GM19099 (cell line): ENCODE measurements around the gene CSNK1G3.

Experiments used
- POLR2A ChIP-seq: IDR thresholded peaks from 3 replicates; pipeline ENCODE4 v1.6.1; 2011; ENCODE audit warnings: low read depth; ENCODE audit not compliant: insufficient read length; ENCODE audit errors: extremely low read depth

The CSNK1G3 gene

DNA sequence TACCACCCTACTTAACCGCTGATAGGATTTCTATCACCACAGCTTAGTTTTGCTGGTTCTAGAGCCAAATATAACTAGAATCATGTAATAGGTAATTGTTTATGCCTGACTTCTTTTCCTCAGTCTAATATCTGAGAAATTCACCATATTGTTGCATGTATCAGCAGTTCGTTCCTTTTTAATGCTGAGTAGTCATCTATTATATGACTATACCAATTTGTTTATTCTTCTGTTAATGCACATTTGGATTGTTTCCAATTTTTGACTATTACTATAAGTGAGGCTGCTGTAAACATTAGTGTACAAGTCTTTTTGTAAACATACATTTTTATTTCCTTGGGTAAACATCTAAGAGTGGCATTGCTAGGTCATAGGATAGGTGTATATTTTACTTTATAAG lies 25.9 kb downstream of the CSNK1G3 start:
- TF ChIP-seq POLR2A: no peak

DNA sequence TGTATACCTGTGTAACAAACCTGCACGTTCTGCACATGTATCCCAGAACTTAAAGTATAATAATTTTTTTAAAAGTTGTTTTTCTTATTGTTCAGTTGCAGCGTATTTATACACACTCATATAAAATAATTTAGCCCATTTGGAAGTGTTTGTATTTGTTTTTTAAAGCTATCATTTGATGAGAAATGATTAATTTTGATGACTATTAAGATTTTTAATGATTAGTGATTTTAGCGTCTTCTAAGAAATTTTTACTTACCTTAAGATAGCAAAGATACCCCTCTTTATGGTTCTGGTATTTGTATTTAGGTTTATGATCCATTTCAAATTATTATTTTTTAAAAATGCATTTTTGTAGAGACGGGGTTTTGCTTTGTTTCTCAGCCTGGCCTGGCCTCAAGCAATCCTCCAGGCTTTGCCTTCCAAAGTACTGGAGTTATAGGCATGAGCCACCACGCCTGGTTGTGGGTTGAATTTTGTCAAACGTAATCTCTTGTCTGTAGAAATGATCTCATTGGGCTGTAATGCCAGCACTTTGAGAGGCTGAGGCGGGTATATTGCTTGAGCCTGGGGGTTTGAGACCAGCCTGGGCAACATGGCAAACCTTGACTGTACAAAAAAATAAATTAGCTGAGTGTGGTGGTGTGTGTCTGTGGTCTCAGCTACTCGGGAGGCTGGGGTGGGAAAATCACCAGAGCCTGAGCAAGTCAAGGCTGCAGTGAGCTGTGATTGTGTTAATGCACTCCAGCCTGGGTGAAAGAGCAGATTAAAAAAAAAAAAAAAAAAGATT lies 26.9 kb downstream of the CSNK1G3 start:
- TF ChIP-seq POLR2A: no peak

DNA sequence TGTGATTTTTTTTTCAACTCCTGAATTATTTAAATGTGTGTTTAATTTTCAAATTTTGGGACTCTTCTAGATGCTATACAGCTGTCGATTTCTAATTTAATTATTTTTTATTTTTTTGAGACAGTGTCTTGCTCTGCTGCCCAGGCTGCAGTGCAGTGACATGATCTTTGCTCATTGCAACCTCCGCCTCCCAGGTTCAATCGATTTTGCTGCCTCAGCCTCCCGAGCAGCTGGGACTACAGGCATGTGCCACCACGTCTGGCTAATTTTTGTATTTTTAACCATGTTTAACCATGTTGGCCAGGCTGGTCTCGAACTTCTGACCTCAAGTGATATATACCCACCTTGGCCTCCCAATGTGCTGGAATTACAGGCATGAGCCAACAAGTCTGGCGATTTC lies 28.6 kb downstream of the CSNK1G3 start:
- no peak for TF ChIP-seq POLR2A

DNA sequence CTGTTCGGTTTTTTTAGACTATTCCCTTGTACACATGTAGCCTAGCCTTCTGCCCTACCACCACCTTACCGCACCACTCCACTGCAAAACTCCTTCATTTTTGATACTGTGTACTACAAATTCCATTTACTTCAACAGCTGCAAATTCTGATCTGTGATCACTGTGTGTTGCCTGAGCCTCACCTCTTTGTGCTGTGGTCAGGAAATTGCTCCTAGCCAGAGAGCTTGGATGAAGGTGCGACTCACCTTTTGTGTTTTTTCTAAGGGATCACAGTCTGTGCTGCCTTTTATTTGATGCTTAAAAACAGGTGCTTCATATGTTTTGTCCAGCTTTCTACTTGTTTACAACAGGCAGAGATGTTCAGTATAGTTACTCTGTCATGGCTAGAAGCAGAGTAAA lies 31.5 kb downstream of the CSNK1G3 start:
- no peak for TF ChIP-seq POLR2A

DNA sequence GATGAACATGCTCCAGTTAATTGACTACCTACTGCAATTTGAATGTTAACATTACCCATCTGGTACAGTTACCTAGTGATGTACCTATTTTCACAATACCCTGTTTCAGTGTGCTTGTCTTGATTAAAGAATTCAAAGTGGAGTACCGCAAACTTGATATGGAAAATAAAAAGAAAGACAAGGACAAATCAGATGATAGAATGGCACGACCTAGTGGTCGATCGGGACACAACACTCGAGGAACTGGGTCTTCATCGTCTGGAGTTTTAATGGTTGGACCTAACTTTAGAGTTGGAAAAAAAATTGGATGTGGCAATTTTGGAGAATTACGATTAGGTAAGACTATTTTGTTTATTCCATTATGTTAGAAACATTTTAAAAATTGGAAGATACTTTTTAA lies 33.5 kb downstream of the CSNK1G3 start:
- TF ChIP-seq POLR2A: no peak

DNA sequence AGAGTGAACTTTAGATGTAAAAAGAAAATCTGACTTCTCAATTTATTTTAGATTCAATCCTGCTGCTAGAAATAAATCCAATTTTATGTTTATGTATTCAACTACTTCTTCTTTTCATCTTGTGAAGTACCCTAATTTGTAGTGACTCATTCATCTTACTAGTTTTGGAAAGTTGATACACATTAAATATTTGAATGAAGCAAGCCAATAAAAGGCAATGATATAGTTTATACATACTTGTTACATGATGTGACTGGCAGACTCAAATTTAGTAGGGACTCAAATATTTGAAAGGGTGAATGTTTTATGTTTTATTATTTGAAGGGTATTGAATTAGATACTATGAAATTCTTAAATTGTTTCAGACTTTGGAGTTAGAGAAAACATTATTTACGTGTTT lies 34.7 kb downstream of the CSNK1G3 start:
- no peak for TF ChIP-seq POLR2A

DNA sequence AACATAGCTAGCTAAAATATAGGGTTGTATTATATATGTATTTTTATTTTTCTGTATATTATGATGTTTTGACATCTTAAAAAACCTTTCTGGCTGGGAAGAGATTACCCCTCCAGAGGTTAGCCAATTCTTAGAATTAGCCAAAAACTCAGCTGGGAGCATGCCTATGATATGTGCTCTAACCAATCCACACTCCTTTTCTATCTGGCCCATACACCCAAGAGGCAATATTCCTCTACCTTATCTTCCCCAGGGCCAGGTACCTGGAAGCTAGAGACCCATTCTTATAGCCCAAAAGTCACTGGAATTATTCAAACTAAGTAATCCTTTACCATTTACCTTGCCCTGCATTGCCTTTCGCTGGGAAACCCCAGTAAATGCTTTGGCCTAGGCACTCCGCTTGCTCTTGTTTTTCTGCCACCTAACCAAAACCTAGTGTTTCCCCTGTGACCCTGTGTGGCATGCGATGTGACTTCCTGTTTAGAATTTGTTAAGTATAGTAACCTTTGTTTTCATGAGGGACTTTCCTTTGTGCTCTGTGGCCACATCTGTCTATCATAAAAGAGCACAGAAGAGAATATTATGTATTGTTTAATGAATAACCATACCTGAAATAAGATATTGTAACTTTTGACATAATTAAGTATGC lies 37.4 kb downstream of the CSNK1G3 start:
- no peak for TF ChIP-seq POLR2A

DNA sequence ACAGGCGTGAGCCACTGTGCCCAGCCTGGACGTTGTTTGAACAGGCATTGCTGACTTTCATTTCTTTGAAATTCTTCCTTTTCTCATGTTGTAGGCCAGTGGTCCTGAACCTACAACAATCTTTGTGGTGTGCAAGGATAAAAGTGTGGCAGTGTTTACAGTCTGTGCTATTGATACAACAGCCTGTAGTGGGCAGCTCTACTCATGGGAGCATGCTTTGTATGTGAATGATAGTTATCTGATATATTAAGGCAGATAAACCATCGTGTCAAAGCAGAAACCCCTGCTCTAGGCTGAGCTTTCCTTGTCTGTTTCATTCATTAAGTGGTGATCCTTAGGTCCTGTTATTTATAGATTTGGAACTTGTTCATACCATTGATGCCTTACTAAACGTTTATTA lies 42.6 kb downstream of the CSNK1G3 start:
- no peak for TF ChIP-seq POLR2A

DNA sequence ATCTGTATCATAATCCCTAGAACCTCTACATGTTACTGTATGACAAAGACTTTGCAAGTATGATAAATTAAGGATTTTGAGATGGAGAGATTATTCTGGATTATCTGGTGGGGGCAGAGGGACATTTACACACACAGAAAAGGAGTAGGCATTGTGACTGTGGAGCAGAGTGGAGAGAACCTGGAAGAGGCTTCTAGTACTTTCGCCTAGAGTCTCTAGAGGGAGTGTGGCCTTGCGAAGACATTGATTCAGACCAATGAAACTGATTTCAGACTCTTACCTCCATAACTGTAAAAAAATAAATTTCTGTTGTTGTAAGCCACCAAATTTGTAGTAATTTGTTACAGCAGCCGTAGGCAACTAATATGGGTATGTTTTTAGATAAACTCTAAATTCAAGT lies 45.9 kb downstream of the CSNK1G3 start:
- TF ChIP-seq POLR2A: no peak

DNA sequence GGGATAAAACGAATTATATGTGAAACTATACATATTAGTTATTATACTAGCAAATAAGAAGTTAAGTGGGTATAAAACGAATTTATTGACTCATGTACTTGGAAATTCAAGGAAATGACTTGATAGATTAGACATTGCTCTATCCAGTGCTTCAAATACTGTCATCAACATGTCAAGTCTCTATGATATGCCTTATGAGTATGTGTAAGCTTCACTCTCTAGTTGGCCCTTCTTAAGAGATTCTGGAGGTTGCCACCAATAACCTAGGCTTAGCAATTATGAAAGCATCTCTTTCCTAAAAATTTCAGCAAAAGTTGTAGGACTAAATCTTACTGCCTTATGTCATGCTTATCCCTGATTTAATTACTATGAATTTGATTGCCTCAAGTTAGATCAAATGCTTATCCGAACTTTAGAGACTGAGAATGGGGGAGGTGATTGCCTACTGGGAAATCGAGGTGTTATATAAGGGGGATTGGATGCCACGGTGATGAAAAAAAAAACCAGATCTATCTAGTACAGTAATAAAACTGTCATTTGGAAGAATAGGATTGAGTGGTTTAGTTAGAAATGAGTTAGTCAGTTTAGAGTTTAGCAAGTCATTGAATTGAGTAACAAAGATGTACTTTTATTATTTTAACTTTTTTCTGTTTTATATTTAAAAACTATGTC lies 46.9 kb downstream of the CSNK1G3 start:
- no peak for TF ChIP-seq POLR2A

DNA sequence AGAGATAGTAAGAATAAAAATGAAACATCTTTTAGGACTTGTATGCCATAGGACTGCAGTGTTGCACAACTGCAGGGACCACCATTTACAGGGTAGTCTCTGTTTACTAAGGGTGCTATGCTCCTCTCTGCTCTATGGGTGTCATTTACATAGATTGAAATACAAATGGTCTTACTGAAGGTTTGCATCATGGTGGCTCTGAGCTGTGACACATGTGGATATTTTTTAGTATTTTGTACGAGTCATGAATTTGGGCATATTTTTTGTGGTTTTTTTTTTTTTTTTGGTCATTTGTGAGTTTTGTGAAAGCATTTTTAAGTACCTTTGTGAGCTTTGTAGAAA lies 47.4 kb downstream of the CSNK1G3 start:
- TF ChIP-seq POLR2A: no peak

DNA sequence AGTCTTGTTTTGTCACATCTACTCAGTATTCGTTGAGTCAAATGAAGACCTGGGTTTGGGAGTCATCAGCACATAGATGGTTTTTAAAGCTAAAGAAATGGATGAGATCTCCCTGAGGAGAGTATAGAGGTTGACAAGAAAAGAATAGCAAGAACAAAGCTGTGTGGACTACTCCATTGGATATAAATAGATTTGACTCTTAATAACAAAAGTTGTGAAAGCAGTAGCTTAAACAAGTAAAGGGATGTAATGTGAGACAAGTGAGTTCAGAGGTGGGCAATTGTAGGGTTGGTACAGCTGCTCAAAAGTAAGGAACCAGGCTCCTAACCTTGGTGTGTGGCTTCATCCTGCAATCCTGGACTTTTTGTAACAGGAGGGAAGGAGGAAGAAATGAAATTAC lies 49.3 kb downstream of the CSNK1G3 start:
- no peak for TF ChIP-seq POLR2A

DNA sequence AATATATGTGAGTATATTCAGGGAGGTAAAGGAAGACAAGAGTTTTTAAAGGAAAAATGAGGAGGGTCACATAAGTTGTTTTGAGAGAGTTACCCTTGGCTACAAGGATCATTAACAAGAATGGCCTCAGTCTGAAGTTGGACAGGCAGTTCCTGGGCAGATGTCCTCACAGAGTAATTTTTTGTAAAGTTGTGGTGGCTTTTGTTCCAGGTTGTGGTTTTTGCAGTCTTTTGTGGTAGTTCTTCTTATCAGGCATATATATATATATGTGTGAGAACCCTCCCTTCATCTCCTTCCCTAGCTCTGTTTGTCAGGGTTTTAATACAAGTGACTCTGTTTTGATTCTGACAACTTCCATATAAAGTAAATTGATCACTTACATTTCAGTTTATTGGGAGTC lies 60.0 kb downstream of the CSNK1G3 start:
- no peak for TF ChIP-seq POLR2A

DNA sequence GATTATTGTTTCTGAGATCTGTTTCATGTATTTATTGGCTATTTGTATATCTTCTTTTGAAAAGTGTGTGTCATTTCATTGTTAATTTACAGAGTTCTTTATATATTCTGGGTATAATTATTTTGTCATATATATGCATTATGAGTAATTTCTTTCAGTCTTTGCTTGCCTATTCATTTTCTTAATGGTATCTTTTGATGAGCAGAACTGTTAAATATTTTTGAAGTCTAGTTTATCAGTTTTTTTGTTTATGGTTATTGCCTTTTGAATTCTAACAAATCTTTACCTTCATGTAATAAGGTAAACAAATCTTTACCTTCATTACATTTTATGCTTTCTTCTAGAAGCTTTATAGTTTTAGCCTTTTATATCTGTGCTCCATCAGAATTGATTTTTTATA lies 66.4 kb downstream of the CSNK1G3 start:
- no peak for TF ChIP-seq POLR2A

DNA sequence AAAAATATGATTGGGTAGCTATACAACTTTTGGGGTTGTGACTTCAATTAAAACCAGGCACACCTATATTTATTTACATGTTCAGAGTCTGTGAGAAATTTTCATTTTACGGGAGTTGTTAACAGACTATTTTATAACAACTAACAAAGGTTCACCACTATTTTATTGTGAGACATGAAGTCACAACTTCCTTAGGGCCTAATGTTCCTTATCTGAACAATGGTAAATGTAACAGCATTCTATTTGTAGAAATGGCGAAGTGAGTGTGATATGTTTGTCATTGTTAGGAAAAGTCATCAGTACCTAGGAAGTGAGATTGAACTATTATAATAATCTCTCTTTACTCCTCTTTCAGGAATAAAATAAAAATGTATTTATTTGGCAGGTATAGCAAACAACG lies 67.4 kb downstream of the CSNK1G3 start:
- TF ChIP-seq POLR2A: no peak
